GM21717 (cell line): Measurements from ENCODE around the gene LEP.
"Not testable (repeated sequence)": the region's sequence is repeated elsewhere in the genome, so short reads cannot be mapped to it uniquely, and the experiment has no call there.

ENCODE experiments used
- ATAC-seq: cut with Tn5 transposase; IDR thresholded peaks from one replicate; pipeline ENCODE4 v1.9.1; 2021; ENCODE audit warnings: mild to moderate bottlenecking, moderate library complexity; ENCODE audit not compliant: unreplicated experiment

The LEP gene

DNA sequence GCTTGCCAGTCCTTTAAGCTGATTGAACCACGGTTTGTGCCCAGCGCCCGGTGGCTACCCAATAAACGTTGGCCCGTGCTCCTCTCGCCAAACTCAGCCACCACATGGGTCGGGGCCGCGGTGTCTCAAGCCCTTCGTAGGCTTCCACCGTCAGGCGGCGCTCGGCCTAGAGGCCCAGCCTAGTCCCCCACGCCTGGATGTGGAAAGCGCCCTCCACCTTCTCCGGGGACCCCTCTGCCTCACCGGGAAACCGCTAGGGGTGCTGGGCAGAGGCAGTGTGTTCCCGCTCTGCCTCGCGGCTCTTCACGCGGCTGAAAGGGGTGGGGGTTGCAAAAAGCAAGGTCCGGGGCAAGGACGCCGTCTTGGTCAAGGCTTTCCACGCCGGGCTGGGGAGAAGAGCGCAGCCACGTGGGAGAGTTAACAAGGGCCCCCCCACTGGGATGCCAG is 29.8 kb downstream of the LEP start:
- ATAC-seq, result no peak

DNA sequence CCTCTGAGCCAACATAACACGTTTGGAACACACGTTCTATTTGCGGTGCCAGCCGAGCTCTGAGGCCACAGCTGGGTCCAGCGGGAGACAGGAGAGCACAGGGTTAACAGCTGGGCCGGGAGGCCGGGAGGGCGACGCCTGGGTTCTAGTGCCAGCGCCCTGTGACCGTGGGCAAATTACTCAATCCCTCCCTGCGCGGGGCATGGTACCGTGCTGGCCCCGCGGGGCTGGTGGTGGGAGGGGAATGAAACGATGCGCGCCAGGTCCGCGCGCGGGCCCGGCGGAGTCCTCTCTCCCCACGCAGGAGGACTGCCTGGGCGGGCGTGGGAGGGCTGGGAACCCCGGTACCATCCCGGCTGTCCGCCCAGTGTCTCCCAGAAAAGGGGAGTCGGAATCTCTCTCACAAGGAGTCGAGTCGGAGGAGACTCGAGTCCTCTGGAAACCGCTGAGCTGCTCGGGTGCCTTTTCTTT is 30.4 kb downstream of the LEP start:
- ATAC-seq, result no peak

DNA sequence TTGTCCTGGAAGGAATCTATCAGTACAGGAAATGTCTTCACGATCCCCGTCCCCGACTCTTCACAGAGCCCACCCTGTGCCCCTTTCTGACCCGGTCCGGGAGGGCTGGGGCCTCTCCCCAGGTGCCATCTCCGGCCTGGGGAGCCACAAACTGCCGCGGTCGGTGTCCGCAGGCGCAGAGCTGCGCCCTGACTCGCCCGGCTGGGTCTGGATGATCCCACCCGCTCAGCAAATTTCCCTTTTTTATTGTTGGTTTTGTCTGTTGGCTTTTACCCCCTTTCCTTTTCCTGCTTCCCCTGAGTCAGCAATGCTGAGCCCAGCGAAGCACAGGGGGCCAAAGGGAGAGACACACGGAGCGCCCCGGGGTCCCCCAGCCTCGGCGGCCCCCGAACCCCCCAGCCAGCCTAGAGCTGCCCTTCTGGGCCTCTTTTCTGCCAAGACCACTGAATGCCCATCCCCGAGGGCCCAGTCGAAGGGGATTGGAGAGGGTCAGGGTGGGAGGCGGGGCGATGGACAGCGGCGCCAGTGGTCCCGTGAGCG is 30.9 kb downstream of the LEP start:
- no peak for ATAC-seq

DNA sequence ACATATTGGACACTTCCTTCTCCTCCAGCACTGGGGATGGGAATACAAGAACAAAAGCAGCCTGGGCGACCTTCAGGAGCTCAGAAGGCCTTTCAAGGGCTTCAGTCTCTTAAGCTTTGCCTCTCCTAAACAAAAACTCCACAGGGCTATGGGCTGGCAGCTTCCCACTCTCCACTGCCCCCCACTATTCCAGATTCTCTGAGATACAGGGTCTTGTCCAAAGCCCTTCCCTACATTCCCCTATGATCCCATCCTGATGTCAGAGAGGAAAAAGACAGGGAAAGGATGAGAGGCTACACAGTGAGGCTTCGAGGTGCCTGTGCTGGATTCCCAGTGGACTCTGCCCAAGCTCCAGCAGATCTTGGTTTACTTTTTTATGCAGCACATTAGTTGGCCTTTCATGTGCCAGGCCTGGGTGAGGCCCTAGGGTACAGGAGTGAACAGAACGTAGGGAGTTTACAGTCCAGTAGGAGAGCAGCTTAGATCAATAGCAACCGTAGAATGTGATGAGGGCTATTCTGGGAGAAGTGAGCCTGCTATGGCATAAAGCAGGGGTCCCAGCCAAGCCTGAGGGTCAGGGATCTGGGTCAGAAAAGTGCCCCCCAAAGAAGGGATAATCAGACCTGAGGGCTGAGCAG is 33.3 kb downstream of the LEP start:
- ATAC-seq, result no peak

DNA sequence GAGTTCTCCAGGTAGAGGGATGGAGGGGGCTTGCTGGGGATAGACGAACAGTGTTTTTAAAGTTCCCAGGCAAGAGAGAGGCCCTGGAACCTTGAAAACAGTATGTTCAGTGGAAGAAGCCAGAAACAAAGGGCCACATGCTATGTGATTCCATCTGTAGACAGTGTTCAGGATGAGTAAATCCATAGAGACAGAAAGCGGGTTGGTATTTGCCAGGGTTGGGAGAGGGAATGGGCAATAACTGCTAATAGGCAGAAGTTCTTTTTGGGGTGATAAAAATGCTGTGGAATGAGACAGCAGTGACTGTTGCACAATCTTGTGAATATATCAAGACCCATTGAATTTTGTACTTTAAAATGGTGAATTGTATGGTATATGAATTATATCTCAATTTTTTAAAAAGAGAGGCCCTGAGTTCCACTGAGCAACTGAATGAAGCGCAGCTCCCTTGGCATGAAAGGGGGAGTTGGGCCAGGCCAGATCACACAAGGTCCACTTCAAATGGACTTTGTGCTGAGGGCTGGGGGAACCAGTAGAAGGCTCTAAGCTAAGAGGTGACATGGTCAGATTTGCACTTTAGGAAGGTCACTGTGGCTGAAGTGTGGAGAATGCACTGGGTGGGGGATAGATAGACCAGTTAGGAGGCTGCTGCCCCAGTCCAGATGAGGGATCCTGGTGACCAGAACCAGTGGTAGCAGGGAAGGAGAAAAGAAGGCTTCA is 34.0 kb downstream of the LEP start:
- no peak for ATAC-seq

DNA sequence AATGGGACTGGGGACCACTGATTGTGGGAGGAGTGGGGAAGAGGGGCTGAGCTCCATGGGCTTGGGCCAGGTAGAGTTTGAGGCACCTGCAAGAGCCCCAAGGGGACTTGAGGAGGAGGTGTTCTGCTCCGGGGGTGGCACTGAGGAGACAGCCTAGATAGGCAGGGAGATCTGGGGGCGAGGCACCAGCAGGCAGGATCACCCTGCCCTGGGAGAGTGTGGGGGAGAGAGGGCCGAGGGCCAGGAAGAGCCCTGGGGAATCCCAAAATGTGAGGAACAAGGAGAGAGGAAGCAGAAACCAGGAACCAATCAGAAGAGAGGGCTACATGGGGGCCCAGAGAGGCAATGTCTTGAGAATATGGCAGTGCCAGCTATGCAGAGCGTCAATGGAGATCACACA is 34.6 kb downstream of the LEP start:
- ATAC-seq, result no peak

DNA sequence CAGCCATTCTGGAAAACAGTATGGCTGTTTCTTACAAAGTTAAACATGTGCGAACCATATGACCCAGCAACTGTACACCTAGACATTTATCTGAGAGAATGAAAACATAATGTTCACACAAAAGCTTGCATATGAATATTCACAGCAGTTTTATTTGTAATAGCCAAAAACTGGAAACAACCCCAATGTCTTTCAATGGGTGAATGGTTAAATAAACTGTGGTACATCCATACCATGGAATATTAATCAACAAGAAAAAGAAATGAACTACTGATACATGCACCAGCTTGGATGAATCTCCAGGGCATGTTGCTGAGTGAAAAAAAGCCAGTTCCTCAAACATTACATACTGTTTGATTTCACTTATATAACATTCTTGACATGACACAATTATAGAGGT is 37.3 kb downstream of the LEP start:
- ATAC-seq, result no peak

DNA sequence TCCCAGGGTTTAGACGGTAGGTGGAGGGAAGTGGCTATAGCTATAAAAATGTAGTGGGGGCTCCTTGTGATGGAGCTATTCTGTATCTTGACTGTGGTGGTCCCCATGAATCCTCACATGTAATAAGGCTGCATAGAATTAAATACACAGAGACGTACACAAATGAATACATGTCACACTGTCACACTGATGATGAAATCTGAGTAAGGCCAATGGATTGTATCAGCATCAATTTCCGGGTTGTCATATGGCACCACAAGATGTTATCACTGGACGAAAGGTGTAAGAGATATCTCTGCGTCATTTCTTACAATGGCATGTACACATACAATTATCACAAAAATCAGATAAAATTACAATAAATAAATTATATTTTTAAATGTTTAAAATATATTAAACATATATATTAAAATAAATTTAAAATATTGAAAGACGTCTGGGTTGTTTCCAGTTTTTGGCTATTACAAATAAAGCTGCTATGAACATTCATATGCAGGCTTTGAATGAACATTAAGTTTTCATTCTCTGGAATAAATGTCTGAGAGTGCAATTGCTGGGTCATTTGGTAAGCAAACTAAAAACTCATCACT is 38.1 kb downstream of the LEP start:
- no peak for ATAC-seq

DNA sequence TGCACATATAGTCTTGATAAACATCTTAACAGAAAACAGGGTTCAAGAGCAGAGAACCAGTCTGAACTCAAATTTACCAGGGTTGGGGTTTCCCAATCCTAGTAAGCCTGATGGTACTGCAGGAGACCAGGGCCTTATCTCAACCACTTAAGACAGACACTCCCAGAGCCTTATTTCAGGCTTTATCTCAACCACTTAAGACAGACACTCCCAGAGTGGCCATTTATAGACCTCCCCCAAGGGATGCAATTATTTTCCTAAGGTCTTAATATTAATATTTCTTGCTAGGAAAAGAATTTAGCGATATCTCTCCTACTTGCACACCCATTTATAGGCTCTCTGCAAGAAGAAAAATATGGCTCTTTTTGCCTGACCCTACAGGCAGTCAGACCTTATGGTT is 39.4 kb downstream of the LEP start:
- ATAC-seq, result not testable (repeated sequence)

DNA sequence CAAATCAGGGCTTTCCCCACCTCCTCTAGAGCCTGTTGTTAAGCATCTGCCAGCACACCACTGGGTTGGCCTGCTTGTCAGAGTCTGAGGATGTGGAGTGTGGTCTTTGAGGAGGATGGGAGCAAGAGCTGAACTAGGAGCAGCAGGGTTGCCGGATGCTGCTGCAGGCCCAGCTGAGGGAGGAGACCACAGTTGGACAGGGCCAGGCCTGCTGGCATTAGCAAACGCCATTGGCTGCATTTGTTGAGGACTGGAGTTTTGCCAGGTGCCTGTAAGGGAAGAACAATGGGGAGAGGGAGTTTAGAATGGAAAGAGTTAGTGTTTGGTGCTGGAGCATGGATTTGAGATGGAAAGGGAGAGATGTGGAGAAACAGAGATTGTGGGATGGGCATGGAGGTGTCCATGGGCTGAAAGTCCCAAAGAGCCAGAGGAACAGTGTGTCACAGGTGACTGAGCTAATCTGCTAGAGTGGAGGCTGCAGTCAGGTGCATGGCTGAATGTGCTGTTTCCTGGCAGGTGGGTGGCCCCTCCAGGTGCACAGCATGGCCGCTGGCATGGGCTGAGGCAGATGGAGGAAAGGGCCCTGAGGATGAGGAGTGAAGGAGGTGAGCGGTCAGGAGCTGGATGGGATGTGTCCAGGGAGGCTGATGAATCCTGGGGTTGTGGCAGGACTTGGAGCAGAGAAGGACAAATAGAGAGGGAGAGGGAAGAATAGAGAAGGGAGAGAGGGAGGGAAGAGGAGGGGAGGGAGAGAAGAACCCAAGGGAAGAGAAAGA is 40.7 kb downstream of the LEP start:
- no peak for ATAC-seq

DNA sequence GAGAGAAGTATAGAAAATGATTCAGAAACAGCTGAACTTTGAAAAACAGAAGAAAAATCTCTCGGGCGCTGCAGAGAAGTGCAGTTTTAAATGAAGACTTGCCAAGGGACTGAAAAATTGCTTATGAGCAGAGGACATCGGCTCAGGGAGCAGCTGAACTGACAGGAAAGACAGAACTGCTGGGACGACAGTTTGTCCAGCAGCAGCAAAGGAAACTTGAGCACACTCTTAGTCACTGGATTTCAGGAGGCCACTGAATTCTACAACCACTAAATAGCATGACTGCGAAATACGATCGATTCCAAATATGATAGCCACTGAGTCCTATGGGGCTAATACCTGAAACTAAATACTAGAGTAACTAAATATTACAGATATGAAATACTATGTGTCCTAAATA is 43.0 kb downstream of the LEP start:
- ATAC-seq, result no peak

DNA sequence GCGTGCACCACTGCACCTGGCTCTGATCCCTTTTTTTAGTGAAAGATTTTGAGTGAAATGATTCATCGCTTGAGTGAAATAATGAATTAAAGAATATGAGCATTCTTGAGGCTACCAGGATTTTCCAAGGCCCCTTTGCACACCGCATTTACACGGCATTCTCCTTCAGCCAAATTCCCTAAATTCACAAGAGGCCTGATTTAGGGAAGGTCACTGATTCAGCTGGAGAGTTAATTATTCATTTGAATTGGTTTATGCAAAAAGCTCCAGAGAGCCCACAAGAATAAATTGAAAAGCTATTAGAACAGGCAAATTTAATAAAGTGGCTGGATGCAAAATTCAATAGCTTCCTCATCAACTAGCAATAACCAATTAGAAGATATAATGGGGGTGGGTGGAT is 46.5 kb downstream of the LEP start:
- no peak for ATAC-seq

DNA sequence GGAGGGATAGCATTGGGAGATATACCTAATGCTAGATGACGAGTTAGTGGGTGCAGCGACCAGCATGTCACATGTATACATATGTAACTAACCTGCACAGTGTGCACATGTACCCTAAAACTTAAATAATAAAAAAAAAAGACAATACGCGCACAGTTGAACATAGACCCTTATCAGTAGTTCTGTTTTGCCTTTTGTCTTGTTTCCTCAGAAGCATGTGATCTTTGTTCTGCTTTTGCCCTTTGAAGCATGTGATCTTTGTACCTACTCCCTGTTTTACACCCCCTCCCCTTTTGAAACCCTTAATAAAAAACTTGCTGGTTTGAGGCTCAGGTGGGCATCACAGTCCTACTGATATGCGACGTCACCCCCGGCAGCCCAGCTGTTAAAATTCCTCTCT is 56.9 kb downstream of the LEP start:
- not testable (repeated sequence) for ATAC-seq

DNA sequence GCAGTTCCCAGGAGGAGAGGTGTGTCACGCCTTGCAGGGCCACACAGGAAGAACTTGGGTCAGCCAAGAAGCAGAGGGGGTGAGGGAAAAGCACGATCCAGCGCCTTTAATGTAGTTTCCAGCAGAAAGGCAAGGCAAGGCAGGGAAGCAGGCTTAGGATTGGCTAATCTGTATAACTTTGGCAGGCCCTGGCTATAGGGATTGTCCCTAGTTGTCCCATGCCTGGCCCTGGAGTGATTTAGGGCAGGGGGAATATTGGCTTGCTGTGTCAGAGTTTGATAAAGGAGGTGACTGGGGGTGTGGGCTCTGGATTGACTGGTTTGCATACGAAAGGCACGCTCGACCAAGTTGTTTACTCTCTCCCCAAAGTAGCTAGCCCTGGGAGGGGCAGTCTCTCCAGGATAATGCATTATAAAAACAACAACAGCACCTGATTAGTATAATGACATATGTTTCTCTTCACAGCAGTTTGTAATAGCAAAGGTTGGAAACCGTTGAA is 58.1 kb downstream of the LEP start:
- ATAC-seq, result no peak

DNA sequence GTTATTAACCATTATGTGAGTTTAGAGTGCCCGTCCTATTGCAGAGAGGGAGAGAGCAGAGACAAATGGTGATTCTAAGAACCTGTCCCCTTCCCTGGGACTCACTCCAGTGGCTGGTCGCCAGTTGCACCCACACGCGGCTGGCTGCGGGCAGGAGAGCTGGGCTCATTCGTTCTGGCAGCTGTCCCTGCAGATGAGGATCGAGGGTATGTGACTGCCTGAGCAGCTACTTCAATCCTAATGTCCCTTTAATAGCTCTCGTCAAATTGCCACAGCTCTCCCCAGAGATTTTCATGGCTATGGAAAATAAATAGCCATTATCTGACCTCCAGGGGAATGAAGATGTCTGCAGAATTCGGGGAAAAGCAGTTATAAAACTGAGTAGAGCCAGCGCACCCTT is 61.1 kb downstream of the LEP start:
- ATAC-seq, result no peak

DNA sequence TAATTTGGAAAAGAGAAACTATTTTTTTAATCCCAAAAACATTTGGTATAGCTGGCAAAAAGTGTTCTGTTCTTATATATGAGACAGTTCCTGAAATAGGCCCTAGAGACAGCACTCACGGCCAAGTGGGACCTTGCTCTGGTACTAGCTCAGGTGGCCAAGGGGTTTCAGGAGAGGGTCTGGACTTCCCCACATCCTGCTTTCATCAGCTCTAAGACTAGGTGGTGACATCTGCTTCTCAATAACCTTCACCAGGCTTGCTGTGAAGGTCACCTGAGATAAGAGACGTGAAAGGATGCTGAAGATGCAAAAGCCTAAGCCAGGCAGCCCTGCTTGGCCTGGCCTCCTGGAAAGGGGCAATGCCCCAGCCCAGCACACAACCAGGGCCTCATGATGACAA is 62.1 kb downstream of the LEP start:
- no peak for ATAC-seq

DNA sequence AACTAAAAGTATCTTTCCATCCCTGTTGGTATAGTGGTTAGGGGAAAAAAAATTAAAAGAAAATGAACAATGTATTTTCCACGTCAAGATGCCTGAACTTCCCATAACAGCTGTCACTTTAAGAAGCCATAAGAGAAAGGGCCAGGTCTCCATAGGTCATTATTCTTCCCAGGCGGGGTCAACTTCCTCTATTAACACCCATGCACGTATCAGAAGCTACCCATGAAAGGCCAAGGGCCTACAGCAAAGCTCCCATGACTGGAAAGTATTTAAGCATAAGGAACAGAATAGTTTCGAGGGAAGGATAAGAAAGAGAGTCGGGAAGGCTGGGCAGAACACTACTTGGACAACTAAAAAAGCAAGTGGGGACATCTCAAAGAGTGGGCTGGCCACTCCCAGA is 62.6 kb downstream of the LEP start:
- ATAC-seq, result no peak

DNA sequence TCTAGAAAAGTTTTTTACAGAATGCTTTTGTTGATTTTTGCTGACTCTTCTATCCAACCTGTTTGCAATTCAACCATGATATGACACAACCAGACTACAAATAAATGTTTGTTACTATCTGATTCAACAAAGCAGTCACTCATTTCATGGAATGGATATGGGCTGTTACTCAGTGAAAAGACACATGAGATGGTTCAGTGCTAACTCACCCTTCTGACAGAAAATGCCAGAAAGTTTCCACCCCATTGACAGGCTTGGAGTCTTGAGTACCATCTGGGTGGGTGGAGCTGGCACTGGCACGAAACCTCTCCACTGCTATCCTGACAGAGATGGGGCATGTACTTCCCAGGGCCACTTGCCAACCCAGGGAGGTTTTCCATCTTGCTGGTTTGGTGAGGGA is 63.1 kb downstream of the LEP start:
- no peak for ATAC-seq

DNA sequence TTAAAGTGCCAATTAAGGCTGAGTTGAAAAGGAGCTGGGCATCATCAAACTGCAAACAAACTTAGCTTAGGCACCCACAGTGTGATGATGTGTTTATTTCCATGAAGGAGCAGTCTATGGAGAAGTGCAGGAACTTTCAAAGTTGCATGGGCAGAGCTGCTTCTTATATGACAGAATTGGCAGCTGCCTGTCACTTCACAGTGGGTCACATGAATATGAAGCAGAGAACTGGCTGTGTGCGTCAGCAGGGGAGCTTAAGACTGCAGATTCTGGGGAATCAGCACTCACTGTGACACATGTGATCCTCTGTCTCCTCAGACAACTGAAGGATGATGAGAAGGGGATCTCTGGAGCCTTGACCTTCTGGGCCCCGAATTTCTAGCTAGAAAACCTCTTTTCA is 66.0 kb downstream of the LEP start:
- no peak for ATAC-seq
